K562 (cell line): Measurements from ENCODE around the gene NKX6-2.

Experiments used
- JUN ChIP-seq, 2 experiments: sonication (generic) in 1 of 2; formaldehyde crosslinking in 1 of 2; IDR thresholded peaks; 2 replicates each; pipeline versions ENCODE4 v1.6.1 to v1.8.0; 2012 to 2022; ENCODE audit warnings: borderline replicate concordance in 2 of 2, mild to moderate bottlenecking in 2 of 2, improper control_type of control experiment in 1 of 2, low read depth in 1 of 2, low read length in 1 of 2, missing genetic modification reagents in 1 of 2
- RFX5 ChIP-seq: IDR thresholded peaks from 2 replicates; pipeline ENCODE4 v1.6.1; 2011; ENCODE audit warnings: low read depth, mild to moderate bottlenecking, improper control_type of control experiment, low read length
- SUPT5H ChIP-seq: fragments of 450-650 bp; IDR thresholded peaks from 2 replicates; pipeline ENCODE4 v1.6.1; 2016
- TF ChIP-seq, protein P1 (sequence below), 3 experiments: IDR thresholded peaks in 2 of 3; conservative IDR thresholded peaks in 1 of 3; 2 replicates each; pipeline ENCODE4 v1.5.1; 2011 to 2012; ENCODE audit warnings: low read length in 3 of 3, mild to moderate bottlenecking in 3 of 3, control low read depth in 2 of 3, improper control_type of control experiment in 1 of 3, inconsistent platforms in 1 of 3, low read depth in 1 of 3, mixed read lengths in 1 of 3, moderate library complexity in 1 of 3; ENCODE audit not compliant: insufficient read depth in 2 of 3
- TF ChIP-seq, protein P2 (sequence below): sonication (generic); formaldehyde crosslinking; IDR thresholded peaks from 2 replicates; pipeline ENCODE4 v1.8.0; 2023; ENCODE audit warnings: mild to moderate bottlenecking, missing genetic modification reagents

DNA sequence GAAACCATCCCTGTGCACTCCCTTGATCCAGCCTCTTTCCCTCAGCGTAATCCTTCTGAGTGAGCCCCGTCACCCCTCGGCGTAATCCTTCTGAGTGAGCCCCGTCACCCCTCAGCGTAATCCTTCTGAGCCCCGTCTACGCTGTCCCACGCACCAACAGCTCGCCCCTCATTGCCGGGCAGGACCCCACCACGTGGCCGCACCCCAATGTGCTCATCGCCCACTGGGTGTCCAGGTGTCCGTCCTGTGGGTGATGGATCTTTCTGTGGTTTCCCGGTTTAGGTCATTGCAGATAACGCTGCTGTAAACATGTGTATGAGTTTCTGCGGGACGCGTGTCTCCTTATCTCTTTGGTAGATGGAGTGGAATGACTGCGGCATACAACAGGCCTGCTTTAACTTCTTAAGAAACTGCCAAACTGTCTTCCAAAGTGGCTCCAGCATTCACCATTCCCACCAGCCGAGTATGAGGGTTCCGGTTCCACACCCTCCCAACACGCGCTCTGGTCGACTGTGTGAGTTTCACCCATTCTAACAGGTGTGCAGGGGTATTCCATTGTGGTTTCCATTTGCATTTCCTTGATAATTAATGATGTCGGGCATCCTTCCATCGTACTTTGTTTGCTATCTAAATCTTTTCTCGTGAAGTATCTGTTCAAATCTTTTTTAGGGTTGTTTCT lies 42.1 kb upstream of the NKX6-2 start:
- TF ChIP-seq SUPT5H (no peak), RFX5 (no peak), JUN (IDR thresholded peaks at IDR 0.05; ENCODE audit: borderline replicate concordance, low read depth, low read length) (no peak), JUN (CRISPR knock-in tag; IDR thresholded peaks at IDR 0.05; ENCODE audit: borderline replicate concordance) (no peak)
- TF ChIP-seq, protein P1, sequence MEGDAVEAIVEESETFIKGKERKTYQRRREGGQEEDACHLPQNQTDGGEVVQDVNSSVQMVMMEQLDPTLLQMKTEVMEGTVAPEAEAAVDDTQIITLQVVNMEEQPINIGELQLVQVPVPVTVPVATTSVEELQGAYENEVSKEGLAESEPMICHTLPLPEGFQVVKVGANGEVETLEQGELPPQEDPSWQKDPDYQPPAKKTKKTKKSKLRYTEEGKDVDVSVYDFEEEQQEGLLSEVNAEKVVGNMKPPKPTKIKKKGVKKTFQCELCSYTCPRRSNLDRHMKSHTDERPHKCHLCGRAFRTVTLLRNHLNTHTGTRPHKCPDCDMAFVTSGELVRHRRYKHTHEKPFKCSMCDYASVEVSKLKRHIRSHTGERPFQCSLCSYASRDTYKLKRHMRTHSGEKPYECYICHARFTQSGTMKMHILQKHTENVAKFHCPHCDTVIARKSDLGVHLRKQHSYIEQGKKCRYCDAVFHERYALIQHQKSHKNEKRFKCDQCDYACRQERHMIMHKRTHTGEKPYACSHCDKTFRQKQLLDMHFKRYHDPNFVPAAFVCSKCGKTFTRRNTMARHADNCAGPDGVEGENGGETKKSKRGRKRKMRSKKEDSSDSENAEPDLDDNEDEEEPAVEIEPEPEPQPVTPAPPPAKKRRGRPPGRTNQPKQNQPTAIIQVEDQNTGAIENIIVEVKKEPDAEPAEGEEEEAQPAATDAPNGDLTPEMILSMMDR (IDR thresholded peaks at IDR 0.05 in 2 of 3, conservative IDR thresholded peaks at IDR 0.05 in 1 of 3; ENCODE audit: insufficient read depth in 2 of 3, low read depth in 1 of 3, low read length in 3 of 3) = no peak
- TF ChIP-seq, protein P2, sequence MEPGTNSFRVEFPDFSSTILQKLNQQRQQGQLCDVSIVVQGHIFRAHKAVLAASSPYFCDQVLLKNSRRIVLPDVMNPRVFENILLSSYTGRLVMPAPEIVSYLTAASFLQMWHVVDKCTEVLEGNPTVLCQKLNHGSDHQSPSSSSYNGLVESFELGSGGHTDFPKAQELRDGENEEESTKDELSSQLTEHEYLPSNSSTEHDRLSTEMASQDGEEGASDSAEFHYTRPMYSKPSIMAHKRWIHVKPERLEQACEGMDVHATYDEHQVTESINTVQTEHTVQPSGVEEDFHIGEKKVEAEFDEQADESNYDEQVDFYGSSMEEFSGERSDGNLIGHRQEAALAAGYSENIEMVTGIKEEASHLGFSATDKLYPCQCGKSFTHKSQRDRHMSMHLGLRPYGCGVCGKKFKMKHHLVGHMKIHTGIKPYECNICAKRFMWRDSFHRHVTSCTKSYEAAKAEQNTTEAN (CRISPR knock-in tag) = no peak
